ENCODE measurements around the gene THYN1. TPM values are rescaled to one million over a fixed set of nuclear protein-coding genes. Genes with fewer than 3 reads are reported as not detected.

Gene THYN1
- polyA plus RNA-seq, 1 donor (not counting 4 experiments of a cell fraction or from before 2014, with no cell fraction given), result 45.8 TPM

GRCh38 chr11:134244593-134244992 is 8.6 kb downstream of the THYN1 start:
- Histone ChIP-seq H3K27ac (ENCODE audit: control insufficient read depth, insufficient read depth, low read length) (no peak overlapping the region), H3K4me2 (ENCODE audit: control insufficient read depth, extremely low read depth, insufficient read depth, low read depth, low read length) (no peak overlapping the region), H3K9ac (ENCODE audit: control insufficient read depth, extremely low read depth, insufficient read depth, low read length) (no peak overlapping the region), H3K9me3 (ENCODE audit: control insufficient read depth, low read depth, low read length) (no peaks in the 10 kb centered on the region), H3K4me3 (ENCODE audit: control insufficient read depth in 2 of 3, extremely low read depth in 1 of 3, insufficient read depth in 2 of 3, low read depth in 1 of 3, low read length in 3 of 3) (no peak overlapping the region), H4K20me1 (ENCODE audit: control insufficient read depth, extremely low read depth, insufficient read depth, low read length) (no peaks in the 10 kb centered on the region), H3K4me1 (ENCODE audit: control insufficient read depth, extremely low read depth, insufficient read depth, low read length) (peaks cover 2% of the 10 kb centered on the region), H3K27me3 (ENCODE audit: control insufficient read depth, extremely low read depth, insufficient read depth, low read length) (no peaks in the 10 kb centered on the region), H3K9me1 (ENCODE audit: control insufficient read depth, extremely low read depth, insufficient read depth, low read length) (no peaks in the 10 kb centered on the region), H3K36me3 (ENCODE audit: control insufficient read depth in 2 of 2, extremely low read depth in 1 of 2, insufficient read depth in 2 of 2, low read length in 2 of 2) (peaks cover 39% of the 10 kb centered on the region in 2 experiments), H3K79me2 (ENCODE audit: control insufficient read depth, insufficient read depth, low read length) (no peaks in the 10 kb centered on the region), H2AFZ (ENCODE audit: control insufficient read depth, low read length) (no peak overlapping the region)
- FAIRE-seq (no peak), DNase-seq (ENCODE audit: low read depth, low spot score) (no peak)
- TF ChIP-seq CTCF (optimal IDR thresholded peaks at IDR 0.05 in 1 of 3, IDR thresholded peaks at IDR 0.05 in 1 of 3, conservative IDR thresholded peaks at IDR 0.05 in 1 of 3; ENCODE audit: extremely low read depth in 1 of 3, insufficient read depth in 2 of 3, low read length in 3 of 3) (peak; percentile 48 to 66 (median 49)), EZH2 (IDR thresholded peaks at IDR 0.05; ENCODE audit: low read length) (no peak)
- dilution Hi-C loops (cut with MboI; ENCODE audit: extremely low pct_ligation_motif_present, low sequenced_read_pairs), result no loop called here

GRCh38 chr11:134243913-134244312 is 9.2 kb downstream of the THYN1 start:
- Histone ChIP-seq H3K9me1 (ENCODE audit: control insufficient read depth, extremely low read depth, insufficient read depth, low read length) (no peaks in the 10 kb centered on the region), H3K4me2 (ENCODE audit: control insufficient read depth, extremely low read depth, insufficient read depth, low read depth, low read length) (no peak overlapping the region), H3K36me3 (ENCODE audit: control insufficient read depth in 2 of 2, extremely low read depth in 1 of 2, insufficient read depth in 2 of 2, low read length in 2 of 2) (peaks cover 38 to 41% of the 10 kb centered on the region in 2 experiments), H2AFZ (ENCODE audit: control insufficient read depth, low read length) (no peak overlapping the region), H3K4me1 (ENCODE audit: control insufficient read depth, extremely low read depth, insufficient read depth, low read length) (peaks cover 2% of the 10 kb centered on the region), H3K4me3 (ENCODE audit: control insufficient read depth in 2 of 3, extremely low read depth in 1 of 3, insufficient read depth in 2 of 3, low read depth in 1 of 3, low read length in 3 of 3) (no peak overlapping the region), H3K79me2 (ENCODE audit: control insufficient read depth, insufficient read depth, low read length) (no peaks in the 10 kb centered on the region), H3K9ac (ENCODE audit: control insufficient read depth, extremely low read depth, insufficient read depth, low read length) (no peak overlapping the region), H3K27me3 (ENCODE audit: control insufficient read depth, extremely low read depth, insufficient read depth, low read length) (no peaks in the 10 kb centered on the region), H3K27ac (ENCODE audit: control insufficient read depth, insufficient read depth, low read length) (no peak overlapping the region), H4K20me1 (ENCODE audit: control insufficient read depth, extremely low read depth, insufficient read depth, low read length) (no peaks in the 10 kb centered on the region), H3K9me3 (ENCODE audit: control insufficient read depth, low read depth, low read length) (no peaks in the 10 kb centered on the region)
- DNase-seq (ENCODE audit: low read depth, low spot score) (no peak), FAIRE-seq (no peak)
- TF ChIP-seq EZH2 (IDR thresholded peaks at IDR 0.05; ENCODE audit: low read length), result no peak
- no peak for TF ChIP-seq CTCF (optimal IDR thresholded peaks at IDR 0.05 in 1 of 3, IDR thresholded peaks at IDR 0.05 in 1 of 3, conservative IDR thresholded peaks at IDR 0.05 in 1 of 3; ENCODE audit: extremely low read depth in 1 of 3, insufficient read depth in 2 of 3, low read length in 3 of 3)
- dilution Hi-C loops (cut with MboI; ENCODE audit: extremely low pct_ligation_motif_present, low sequenced_read_pairs), result no loop called here

Data from keratinocyte (primary cell).